ENCODE measurements around the gene KIF4A. TPM values are rescaled to one million over a fixed set of nuclear protein-coding genes. Genes with fewer than 3 reads are reported as not detected.
A peak's percentile ranks its signal among the peaks of the same experiment; 100 is the strongest.

KIF4A gene
- total RNA-seq, 1 donor from 2014 or later, result 0.19 TPM

GRCh38 chrX:70454441-70455365 lies 164.8 kb downstream of the KIF4A start:
- peak; percentile 92 for ATAC-seq (ENCODE audit: poor library complexity)
- intact Hi-C loops (cut with DNase I), result no loop called here
- peak; percentile 78 for DNase-seq

GRCh38 chrX:70455366-70456202 lies 165.7 kb downstream of the KIF4A start:
- ATAC-seq (ENCODE audit: poor library complexity) (peak; percentile 9), DNase-seq (no peak)
- intact Hi-C loops (cut with DNase I), result no loop called here

GRCh38 chrX:70456256-70456655 lies 166.4 kb downstream of the KIF4A start:
- intact Hi-C loops (cut with DNase I), result no loop called here
- DNase-seq, result no peak
- ATAC-seq (ENCODE audit: poor library complexity), result no peak

GRCh38 chrX:70461026-70461425 lies 171.1 kb downstream of the KIF4A start:
- intact Hi-C loops (cut with DNase I), result no loop called here
- DNase-seq (no peak), ATAC-seq (ENCODE audit: poor library complexity) (no peak)

GRCh38 chrX:70464051-70464450 lies 174.1 kb downstream of the KIF4A start:
- no peak for ATAC-seq (ENCODE audit: poor library complexity)
- intact Hi-C loops (cut with DNase I), result no loop called here

GRCh38 chrX:70466968-70467367 lies 177.1 kb downstream of the KIF4A start:
- intact Hi-C loops (cut with DNase I), result no loop called here
- DNase-seq (no peak), ATAC-seq (ENCODE audit: poor library complexity) (no peak)

More at GRCh38 chrX:70464051-70464450, 174.1 kb downstream of the KIF4A start:
- no peak for DNase-seq

- no peak for ATAC-seq (ENCODE audit: poor library complexity)
- DNase-seq, result no peak
- intact Hi-C loops (cut with DNase I), result no loop called here
These were observed 178.8 kb downstream of the KIF4A start for GRCh38 chrX:70468709-70469108.

Other genes with a start within 250 kb of the KIF4A start
- gene AWAT2, start 240.2 kb upstream of the KIF4A start, total RNA-seq, result not detected
- gene OTUD6A, start 227.6 kb upstream of the KIF4A start, total RNA-seq, result not detected
- 52.7 TPM for gene IGBP1, start 156.7 kb upstream of the KIF4A start, total RNA-seq
- not detected for gene DGAT2L6, start 112.6 kb upstream of the KIF4A start, total RNA-seq
- not detected for gene AWAT1, start 55.4 kb upstream of the KIF4A start, total RNA-seq
- gene P2RY4, start 29.9 kb upstream of the KIF4A start, total RNA-seq, result not detected
- not detected for gene ARR3, start 21.8 kb upstream of the KIF4A start, total RNA-seq
- not detected for gene RAB41, start 7.9 kb upstream of the KIF4A start, total RNA-seq
- 34.6 TPM for gene PDZD11, start 177 bp upstream of the KIF4A start, total RNA-seq
- not detected for gene GDPD2, start 133.2 kb downstream of the KIF4A start, total RNA-seq
- 7.4 TPM for gene DLG3, start 154.7 kb downstream of the KIF4A start, total RNA-seq

Data from Right ventricle myocardium superior (tissue), 1 donor.